HG03565 (cell line): ENCODE measurements around the gene SLC38A1.
"Not testable (repeated sequence)": the region's sequence is repeated elsewhere in the genome, so short reads cannot be mapped to it uniquely, and the experiment has no call there.

Source experiments
- ATAC-seq: cut with Tn5 transposase; IDR thresholded peaks from one replicate; pipeline ENCODE4 v1.9.1; 2021; ENCODE audit warnings: mild to moderate bottlenecking, moderate library complexity; ENCODE audit not compliant: unreplicated experiment

The SLC38A1 gene

DNA sequence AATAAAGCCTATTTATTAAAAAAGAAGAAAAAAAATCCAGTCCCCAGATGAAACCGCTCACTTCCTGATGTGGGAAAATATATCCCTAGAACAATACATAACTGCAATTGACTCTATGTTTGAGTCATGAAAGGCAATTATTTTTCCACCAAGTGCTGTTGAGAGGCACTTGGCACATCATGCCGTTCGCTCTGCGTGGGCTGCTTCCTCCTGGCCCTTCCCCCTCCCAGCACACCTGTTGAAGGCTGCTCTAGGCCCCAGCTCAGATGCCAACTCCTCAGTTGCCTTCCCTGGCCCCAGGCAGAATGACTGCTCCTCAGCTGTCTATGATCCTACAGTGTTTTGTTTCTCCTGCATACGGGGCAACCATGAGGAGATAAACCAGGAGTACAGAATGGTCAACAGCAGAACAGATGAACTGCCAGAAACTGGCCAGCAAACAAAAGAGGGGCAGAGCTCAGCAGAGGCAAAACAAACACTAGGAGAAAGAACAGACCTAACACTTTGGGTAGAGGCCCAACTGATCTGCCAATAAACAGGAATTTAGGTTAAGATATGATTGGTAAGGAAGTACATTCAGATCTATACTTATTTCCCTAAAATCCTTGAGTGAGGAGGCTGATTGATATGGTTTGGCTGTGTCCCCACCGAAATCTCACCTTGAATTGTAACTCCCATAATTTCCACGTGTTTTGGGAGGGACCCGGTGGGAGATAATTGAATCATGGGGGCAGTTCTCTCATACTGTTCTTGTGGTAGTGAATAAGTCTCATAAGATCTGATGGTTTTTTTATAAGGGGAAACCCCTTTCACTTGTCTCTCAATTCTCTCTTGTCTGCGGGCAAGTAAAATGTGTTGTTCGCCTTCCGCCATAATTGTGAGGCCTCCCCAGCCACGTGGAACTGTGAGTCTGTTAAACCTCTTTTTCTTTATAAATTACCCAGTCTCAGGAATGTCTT, 58.6 kb downstream of the SLC38A1 start:
- peak; percentile 55 for ATAC-seq

DNA sequence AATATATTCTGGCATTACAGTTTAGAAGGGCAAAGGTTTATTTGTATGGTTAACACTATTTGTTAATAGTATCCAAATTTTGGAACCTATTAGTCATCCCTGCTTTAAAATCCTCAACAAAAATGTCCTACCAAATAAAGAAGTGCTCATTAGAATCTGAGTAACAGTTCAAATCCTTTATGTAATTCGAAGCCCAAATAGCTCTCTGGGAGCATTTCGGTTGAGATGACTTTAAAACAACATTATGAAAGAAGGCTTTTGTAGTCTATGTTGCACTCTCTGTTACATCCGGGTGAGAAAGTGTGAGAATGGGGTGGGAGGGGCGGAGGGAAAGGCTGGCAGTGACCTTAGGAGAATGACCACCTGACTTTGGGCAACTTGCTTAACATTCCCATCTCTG, 59.7 kb downstream of the SLC38A1 start:
- ATAC-seq = no peak

DNA sequence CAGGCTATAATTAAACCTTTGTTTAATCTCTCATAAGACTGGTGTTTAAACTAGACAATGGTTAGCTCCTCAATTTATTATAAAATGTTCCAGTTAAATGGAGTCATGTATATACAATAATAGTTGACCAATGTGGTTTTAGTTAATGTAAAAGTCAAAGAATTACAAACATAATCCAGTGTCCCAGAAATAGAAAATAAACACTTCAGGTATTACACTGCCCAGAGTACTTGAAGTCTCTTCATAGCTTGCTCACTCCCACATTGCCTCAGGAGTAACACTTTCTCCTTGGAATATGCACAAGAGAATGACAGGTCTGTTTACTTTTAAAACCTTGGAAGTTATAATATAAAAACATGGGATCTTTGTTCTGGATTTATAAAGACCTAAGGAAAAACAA, 60.5 kb downstream of the SLC38A1 start:
- no peak for ATAC-seq

- no peak for ATAC-seq
Observed at GRCh38 chr12:46207644-46208043, 61.2 kb downstream of the SLC38A1 start.

- no peak for ATAC-seq
Observed at GRCh38 chr12:46206471-46206870, 62.4 kb downstream of the SLC38A1 start.

- ATAC-seq = no peak
Observed at GRCh38 chr12:46205294-46205693, 63.5 kb downstream of the SLC38A1 start.

DNA sequence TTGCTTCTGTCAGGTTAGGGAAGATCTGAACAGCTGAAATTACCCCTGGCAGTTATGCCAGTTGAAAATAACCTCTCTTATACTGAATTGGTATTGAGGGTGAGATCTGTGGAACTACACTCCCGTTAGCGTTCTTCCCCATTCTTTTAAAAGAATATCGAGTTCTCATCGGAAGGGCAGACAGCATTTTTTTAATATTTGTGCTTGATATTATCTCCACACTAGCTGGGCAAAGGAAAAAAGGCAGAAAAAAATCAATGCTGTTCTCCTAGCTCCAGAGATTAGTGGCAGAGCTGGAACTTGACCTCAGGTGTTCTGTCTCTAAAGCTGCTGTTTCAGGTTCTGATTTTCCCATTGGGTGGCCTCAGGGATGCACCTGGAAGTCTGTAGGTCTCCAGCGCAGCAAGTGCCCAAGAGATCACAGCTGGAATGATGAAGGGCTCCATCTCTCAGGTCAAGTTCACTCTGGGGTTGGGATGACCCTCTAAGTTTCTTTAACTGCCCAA, 67.5 kb downstream of the SLC38A1 start:
- no peak for ATAC-seq

GRCh38 chr12:46200551-46200950, 68.3 kb downstream of the SLC38A1 start:
- ATAC-seq = no peak

GRCh38 chr12:46198913-46199312, 69.9 kb downstream of the SLC38A1 start:
- no peak for ATAC-seq

DNA sequence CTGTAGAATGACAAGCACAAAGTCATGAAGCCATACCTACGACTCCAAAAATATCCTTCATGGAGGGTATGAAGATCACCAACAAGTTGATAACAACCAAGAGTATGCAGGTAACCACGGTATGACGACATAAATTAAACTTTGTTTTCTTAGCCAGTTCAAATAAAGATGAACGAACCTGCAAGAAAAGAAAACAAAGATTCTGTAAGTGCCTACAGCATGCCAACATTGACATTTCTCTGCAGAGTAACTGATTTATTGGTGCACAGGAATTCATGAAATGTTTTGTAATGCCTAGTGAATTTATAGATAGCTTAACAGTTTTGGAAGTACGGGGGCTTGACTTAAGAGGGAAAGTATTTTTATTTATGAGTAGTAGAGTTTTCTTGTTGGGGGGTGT, 71.0 kb downstream of the SLC38A1 start:
- no peak for ATAC-seq

- ATAC-seq = not testable (repeated sequence)
Observed at GRCh38 chr12:46190533-46190932, 78.3 kb downstream of the SLC38A1 start.

DNA sequence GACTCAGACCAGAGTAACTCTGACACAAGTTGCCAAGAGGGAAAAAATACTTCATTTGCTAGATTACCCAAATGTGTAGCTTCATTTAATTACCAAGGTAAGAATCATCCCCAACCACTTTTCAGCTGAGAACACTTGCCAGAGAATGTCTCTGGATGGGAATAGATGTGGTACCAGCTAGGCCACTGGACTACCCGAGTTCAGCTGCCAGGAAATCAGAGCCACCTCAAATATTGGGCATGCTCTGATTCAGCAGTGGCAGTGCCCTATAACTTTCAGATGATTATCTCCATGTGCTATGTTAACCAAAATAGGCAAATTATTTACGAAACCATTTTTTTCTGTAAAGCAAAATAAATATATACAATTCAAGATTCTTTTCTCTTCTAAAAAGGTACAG, 80.7 kb downstream of the SLC38A1 start:
- ATAC-seq = no peak

- no peak for ATAC-seq
Observed at GRCh38 chr12:46187023-46187422, 81.8 kb downstream of the SLC38A1 start.

- no peak for ATAC-seq
Observed at GRCh38 chr12:46186088-46186487, 82.8 kb downstream of the SLC38A1 start.

DNA sequence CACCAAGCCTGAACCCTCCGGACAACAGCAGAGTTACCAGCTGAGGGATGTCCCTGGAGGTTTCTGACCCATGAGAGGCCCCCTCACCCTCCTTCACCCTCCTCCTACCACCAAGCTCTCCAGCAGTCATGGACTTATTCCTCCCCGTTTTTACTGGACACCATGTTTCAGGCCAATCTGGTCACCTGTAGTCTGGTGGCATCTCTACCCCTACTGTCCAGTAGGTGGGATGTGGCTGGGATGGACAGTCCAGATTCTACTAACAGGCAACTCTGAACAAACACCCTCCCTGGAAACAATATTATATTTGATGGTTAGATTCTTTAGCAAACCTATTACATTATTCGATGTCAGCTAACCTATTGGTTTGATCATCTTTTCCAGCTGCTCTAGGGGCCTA, 83.2 kb downstream of the SLC38A1 start:
- ATAC-seq = no peak

- ATAC-seq = no peak
Observed at GRCh38 chr12:46184798-46185595, 83.8 kb downstream of the SLC38A1 start.

- ATAC-seq = no peak
Observed at GRCh38 chr12:46183112-46183511, 85.7 kb downstream of the SLC38A1 start.

DNA sequence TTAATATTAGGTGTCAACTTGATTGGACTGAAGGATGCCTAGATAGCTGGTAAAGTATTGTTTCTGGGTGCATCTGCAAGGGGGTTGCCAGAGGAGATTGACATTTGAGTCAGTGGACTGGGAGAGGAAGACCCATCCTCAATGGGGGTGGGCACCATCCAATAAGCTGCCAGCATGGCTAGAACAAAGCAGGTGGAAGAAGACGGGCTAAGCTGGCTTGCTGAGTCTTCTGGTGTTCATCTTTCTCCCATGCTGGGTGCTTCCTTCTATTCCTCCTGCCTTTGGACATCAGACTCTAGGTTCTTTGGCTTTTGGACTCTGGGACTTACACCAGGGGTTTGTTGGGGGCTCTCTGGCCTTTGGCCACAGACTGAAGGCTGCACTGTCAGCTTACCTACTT, 87.4 kb downstream of the SLC38A1 start:
- no peak for ATAC-seq

GRCh38 chr12:46179693-46180452, 89.0 kb downstream of the SLC38A1 start:
- peak; percentile 54 for ATAC-seq

DNA sequence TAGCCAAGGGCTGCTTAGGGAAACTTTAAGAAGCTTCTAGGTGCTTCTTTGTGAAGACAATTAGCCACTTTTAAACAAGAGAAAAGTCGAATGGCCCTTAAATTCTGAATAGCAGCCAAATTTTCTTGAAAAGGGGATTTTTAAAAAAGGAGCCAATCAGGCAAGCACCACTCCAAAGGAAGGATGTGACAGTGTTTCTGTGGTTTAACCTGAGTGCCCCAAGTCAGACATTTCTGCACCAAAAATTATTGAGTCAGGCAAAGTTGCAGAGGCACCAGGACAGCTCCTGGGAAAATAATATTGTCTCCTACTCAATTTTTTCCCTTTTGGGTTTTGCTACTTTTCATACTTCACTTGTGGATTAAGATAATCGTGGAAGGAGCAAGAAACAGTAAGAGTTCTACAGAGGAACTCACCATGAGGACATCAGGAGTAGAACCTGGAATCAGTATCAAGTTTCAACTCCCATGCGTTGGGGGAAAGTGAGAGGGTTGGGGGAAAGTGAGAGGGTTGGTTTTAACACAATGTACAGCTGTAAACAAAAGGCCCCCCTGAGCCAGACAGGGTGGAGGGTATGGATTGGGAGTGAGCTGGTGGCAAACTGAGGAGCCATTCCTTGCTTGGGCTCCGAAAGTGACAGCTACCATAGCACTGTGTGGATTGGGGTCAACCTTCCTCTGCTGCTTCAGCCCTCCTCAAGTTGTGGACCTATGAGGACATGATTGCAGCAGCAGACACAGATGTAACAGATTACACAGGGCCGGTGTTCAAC, 90.8 kb downstream of the SLC38A1 start:
- no peak for ATAC-seq
